Measurements from ENCODE around the gene NDUFS7. TPM values are rescaled to one million over a fixed set of nuclear protein-coding genes. Genes with fewer than 3 reads are reported as not detected.
"Not testable (repeated sequence)": the region's sequence is repeated elsewhere in the genome, so short reads cannot be mapped to it uniquely, and the experiment has no call there.

Gene NDUFS7
- total RNA-seq, 2 experiments from 2014 or later = 93.4 to 113 TPM

DNA sequence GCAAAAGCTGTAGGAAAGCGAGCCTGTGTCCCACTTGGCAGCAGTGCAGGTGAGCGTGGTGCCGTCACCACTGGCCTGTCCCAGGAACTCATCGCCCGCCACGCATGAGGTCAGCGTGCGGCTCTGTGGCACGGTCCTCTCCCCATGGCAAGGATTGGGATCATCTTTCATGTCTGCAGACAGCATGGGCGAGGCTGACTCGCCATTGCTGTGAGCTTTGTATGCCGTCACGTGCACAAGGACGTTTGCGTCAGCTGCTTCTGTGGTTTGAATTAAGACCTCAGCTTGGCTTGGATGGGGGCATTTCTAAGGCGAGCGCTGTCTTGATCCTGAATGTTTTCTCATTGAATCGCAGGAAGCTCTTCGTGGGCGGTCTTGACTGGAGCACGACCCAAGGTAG lies 33.4 kb downstream of the NDUFS7 start:
- peaks cover 44% of the 10 kb centered on the region for H3K4me1 Mint-ChIP-seq
- CTCF ChIA-PET = no interaction called here
- H3K36me3 Mint-ChIP-seq (ENCODE audit: low read depth) = peaks cover 41% of the 10 kb centered on the region

DNA sequence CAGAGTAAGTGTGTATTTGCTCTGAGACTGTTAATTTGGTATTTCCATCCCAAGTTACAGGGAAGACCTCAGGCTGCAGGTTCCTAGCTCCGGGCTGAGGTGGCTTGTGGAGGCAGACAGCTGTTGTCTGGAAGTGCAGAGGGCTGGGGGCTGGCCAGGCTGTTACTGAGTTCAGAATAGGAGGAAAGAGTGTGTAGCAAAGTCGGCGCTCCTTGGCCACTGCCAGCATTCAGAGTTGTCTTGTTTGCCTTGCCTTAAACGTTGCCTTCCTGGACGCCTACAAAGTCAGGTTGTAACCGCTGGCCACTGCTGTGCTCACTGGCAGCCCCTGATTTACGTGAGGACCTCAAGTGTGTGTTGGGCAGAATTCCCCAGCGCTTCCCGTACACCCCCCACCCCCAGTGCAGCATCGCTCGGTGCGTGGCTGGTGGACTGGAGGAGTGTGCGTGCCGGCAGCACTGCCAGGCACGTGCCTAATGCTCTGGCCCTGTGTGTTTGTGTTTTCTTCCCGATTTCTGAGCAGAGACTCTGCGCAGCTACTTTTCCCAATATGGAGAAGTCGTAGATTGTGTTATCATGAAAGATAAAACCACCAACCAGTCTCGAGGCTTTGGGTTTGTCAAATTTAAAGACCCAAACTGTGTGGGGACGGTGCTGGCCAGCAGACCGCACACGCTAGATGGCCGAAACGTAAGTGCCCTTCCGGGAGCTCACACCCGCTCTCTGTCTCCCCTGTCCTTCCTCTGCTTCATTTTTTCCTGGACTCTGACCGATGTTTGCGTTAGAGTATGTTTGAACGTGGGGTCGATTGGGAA lies 34.2 kb downstream of the NDUFS7 start:
- Mint-ChIP-seq H3K36me3 (ENCODE audit: low read depth) (peaks cover 38% of the 10 kb centered on the region), H3K4me3 (no peak overlapping the region), H3K27ac (no peak overlapping the region), H3K4me1 (peaks cover 39% of the 10 kb centered on the region), H3K9me3 (ENCODE audit: low read depth) (no peaks in the 10 kb centered on the region), H3K27me3 (no peaks in the 10 kb centered on the region)
- ChIA-PET POLR2A (interaction anchor here (1.6 kb wide), 1 partner anchor 27 kb away, joined by 4 read pairs; no protein-coding TSS in a partner anchor), CTCF (interaction anchor here (0.5 to 0.8 kb wide), 2 partner anchors 17 to 56 kb away, joined by 3 to 4 read pairs; no protein-coding TSS in a partner anchor)
- DNase-seq (no peak), ATAC-seq (no peak)
- intact Hi-C loops (cut with DNase I, micrococcal nuclease) = no loop called here

More for the DNA sequence above, 33.4 kb downstream of the NDUFS7 start:
- DNase-seq (no peak), ATAC-seq (no peak)
- POLR2A ChIA-PET = interaction anchor here (1.6 kb wide), 1 partner anchor 28 kb away, joined by 4 read pairs; no protein-coding TSS in a partner anchor
- no peak overlapping the region for H3K27ac Mint-ChIP-seq
- H3K9me3 Mint-ChIP-seq (ENCODE audit: low read depth) = no peaks in the 10 kb centered on the region
- H3K4me3 Mint-ChIP-seq = no peak overlapping the region
- no peaks in the 10 kb centered on the region for H3K27me3 Mint-ChIP-seq
- intact Hi-C loops (cut with DNase I, micrococcal nuclease) = no loop called here

- H3K9me3 Mint-ChIP-seq (ENCODE audit: low read depth) = no peaks in the 10 kb centered on the region
- ChIA-PET CTCF (interaction anchor here (0.5 to 0.8 kb wide), 2 partner anchors 18 to 55 kb away, joined by 3 to 4 read pairs; no protein-coding TSS in a partner anchor), POLR2A (interaction anchor here (1.6 kb wide), 1 partner anchor 26 kb away, joined by 4 read pairs; no protein-coding TSS in a partner anchor)
- no peak overlapping the region for H3K4me3 Mint-ChIP-seq
- ATAC-seq (no peak), DNase-seq (no peak)
- H3K36me3 Mint-ChIP-seq (ENCODE audit: low read depth) = peaks cover 38% of the 10 kb centered on the region
- no peak overlapping the region for H3K27ac Mint-ChIP-seq
- H3K27me3 Mint-ChIP-seq = no peaks in the 10 kb centered on the region
- intact Hi-C loops (cut with DNase I, micrococcal nuclease) = no loop called here
- peaks cover 33% of the 10 kb centered on the region for H3K4me1 Mint-ChIP-seq
These were observed 34.7 kb downstream of the NDUFS7 start for GRCh38 chr19:1418496-1418775.

- peaks cover 43% of the 10 kb centered on the region for H3K36me3 Mint-ChIP-seq (ENCODE audit: low read depth)
- no peak overlapping the region for H3K4me3 Mint-ChIP-seq
These were observed 35.4 kb downstream of the NDUFS7 start for GRCh38 chr19:1418951-1419738.

DNA sequence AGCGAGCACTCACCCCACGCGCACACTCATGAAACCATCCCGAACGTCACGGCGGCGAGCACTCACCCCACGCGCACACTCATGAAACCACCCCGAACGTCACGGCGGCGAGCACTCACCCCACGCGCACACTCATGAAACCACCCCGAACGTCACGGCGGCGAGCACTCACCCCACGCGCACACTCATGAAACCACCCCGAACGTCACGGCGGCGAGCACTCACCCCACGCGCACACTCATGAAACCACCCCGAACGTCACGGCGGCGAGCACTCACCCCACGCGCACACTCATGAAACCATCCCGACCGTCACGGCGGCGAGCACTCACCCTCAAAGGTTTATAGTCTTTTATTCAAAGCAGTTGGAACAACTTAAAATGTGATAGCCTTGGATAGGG lies 36.4 kb downstream of the NDUFS7 start:
- H3K27me3 Mint-ChIP-seq; H3K27ac Mint-ChIP-seq; DNase-seq; H3K4me3 Mint-ChIP-seq; H3K9me3 Mint-ChIP-seq (ENCODE audit: low read depth); intact Hi-C loops (cut with DNase I, micrococcal nuclease); ATAC-seq: not testable (repeated sequence)
- H3K36me3 Mint-ChIP-seq (ENCODE audit: low read depth) = peaks cover 46% of the 10 kb centered on the region
- POLR2A ChIA-PET = interaction anchor here (0.5 kb wide), 1 partner anchor 20 kb away, joined by 3 read pairs; no protein-coding TSS in a partner anchor
- CTCF ChIA-PET = interaction anchor here (0.6 kb wide), 1 partner anchor 141 kb away, joined by 4 read pairs; no protein-coding TSS in a partner anchor
- H3K4me1 Mint-ChIP-seq = peaks cover 20% of the 10 kb centered on the region

More at GRCh38 chr19:1418951-1419738, 35.4 kb downstream of the NDUFS7 start:
- POLR2A ChIA-PET = no interaction called here
- H3K27me3 Mint-ChIP-seq = no peaks in the 10 kb centered on the region
- H3K27ac Mint-ChIP-seq = no peak overlapping the region
- intact Hi-C loops (cut with DNase I, micrococcal nuclease) = no loop called here
- peaks cover 28% of the 10 kb centered on the region for H3K4me1 Mint-ChIP-seq
- CTCF ChIA-PET = no interaction called here
- ATAC-seq (no peak), DNase-seq (no peak)
- H3K9me3 Mint-ChIP-seq (ENCODE audit: low read depth) = no peaks in the 10 kb centered on the region

- no peak overlapping the region for H3K4me3 Mint-ChIP-seq
- H3K9me3 Mint-ChIP-seq (ENCODE audit: low read depth) = no peaks in the 10 kb centered on the region
- H3K4me1 Mint-ChIP-seq = peaks cover 15% of the 10 kb centered on the region
- peaks cover 47% of the 10 kb centered on the region for H3K36me3 Mint-ChIP-seq (ENCODE audit: low read depth)
- H3K27me3 Mint-ChIP-seq = no peaks in the 10 kb centered on the region
- ChIA-PET POLR2A (interaction anchor here (0.5 kb wide), 1 partner anchor 20 kb away, joined by 3 read pairs; no protein-coding TSS in a partner anchor), CTCF (interaction anchor here (0.6 to 0.7 kb wide), 2 partner anchors 17 to 141 kb away, joined by 4 read pairs; no protein-coding TSS in a partner anchor)
- ATAC-seq (no peak), DNase-seq (no peak)
- H3K27ac Mint-ChIP-seq = no peak overlapping the region
- intact Hi-C loops (cut with DNase I, micrococcal nuclease) = no loop called here
These were observed 36.9 kb downstream of the NDUFS7 start for GRCh38 chr19:1420590-1420989.

DNA sequence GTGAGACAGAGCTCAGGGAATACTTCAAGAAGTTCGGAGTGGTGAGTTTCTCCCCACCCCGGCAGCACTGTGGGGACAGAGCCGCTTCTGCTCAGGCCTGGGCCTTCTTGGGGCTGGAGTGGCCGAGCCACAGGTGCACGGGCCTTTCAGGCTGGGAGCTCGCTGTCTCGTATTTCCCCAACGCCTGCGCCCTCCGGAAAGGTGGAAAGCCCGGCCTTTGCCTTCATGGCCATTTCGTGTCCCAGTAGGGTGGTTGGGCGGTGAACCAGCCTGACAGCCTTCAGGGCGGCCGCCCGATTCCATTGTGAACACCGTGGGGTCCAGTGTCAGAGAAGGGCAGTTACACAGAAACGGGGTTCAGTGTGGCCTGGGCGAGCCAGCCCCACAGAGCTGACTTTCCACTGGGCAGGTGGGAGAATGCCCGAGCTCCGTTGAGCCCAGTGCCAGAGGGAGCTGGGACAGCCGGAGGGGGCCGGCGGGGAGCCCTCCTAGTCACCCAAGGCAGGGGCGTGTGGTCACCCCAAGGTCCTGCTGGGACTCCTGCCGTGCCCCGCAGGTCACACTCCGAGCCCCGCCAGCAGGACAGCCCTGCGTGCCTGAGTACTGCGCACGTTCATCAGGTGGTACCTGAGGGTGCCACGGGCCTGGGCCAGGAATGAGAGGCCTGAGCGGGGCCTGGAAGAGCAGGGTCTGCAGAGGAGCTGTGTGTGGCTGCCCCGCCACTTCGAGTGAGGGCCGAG lies 37.7 kb downstream of the NDUFS7 start:
- peak overlapping the region; percentile 19 for H3K27ac Mint-ChIP-seq
- CTCF ChIA-PET = interaction anchor here (0.6 to 0.7 kb wide), 2 partner anchors 16 to 374 kb away, joined by 3 to 4 read pairs; no protein-coding TSS in a partner anchor
- intact Hi-C loops (cut with DNase I, micrococcal nuclease) = no loop called here
- POLR2A ChIA-PET = no interaction called here
- no peaks in the 10 kb centered on the region for H3K9me3 Mint-ChIP-seq (ENCODE audit: low read depth)
- ATAC-seq (no peak), DNase-seq (no peak)
- H3K4me3 Mint-ChIP-seq = no peak overlapping the region
- H3K36me3 Mint-ChIP-seq (ENCODE audit: low read depth) = peaks cover 46% of the 10 kb centered on the region
- peaks cover 7% of the 10 kb centered on the region for H3K4me1 Mint-ChIP-seq
- no peaks in the 10 kb centered on the region for H3K27me3 Mint-ChIP-seq

DNA sequence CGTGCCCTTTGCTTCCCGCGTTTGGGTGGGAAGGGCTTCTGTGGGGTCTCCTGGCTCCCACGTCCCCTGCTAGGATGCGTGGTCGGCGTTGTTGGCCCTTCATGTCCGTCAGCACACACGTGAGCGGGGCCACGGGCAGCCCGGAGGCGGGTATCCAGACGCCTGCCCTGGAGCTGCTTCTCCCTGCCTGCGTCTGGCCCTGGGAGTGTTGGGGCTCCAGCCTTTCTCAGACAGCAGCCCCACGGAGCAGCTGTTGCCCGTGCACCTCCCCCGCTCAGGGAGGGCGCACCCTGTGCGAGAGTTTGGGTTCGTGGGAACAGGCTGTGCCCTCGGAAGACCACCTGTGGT lies 38.2 kb downstream of the NDUFS7 start:
- Mint-ChIP-seq H3K27me3 (no peaks in the 10 kb centered on the region), H3K36me3 (ENCODE audit: low read depth) (peaks cover 46% of the 10 kb centered on the region), H3K9me3 (ENCODE audit: low read depth) (no peaks in the 10 kb centered on the region), H3K4me3 (no peak overlapping the region), H3K4me1 (peaks cover 6% of the 10 kb centered on the region), H3K27ac (no peak overlapping the region)
- DNase-seq (no peak), ATAC-seq (no peak)
- ChIA-PET POLR2A (no interaction called here), CTCF (interaction anchor here (0.6 kb wide), 1 partner anchor 374 kb away, joined by 3 read pairs; no protein-coding TSS in a partner anchor)
- intact Hi-C loops (cut with DNase I, micrococcal nuclease) = no loop called here

DNA sequence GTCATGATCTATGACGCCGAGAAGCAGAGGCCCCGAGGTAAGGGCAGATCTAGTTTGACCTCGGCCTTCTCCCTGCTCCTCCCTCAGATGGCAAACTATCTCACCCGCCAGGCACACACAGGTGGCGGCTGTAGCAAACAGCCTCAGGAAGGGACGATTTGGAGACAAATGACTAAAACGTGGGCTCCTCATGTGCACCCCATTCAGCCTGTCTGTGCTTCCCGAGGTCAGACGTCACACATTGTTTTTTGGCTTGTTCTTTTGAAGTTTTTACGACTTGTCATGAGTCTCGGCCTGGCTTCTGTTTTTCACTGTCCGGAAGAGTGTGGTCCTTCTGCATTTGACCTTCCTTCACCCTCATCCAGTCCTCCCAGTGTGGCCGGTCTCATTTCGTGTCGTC lies 38.7 kb downstream of the NDUFS7 start:
- Mint-ChIP-seq H3K9me3 (ENCODE audit: low read depth) (no peaks in the 10 kb centered on the region), H3K27ac (no peak overlapping the region), H3K27me3 (no peaks in the 10 kb centered on the region), H3K4me3 (no peak overlapping the region), H3K4me1 (peaks cover 4% of the 10 kb centered on the region), H3K36me3 (ENCODE audit: low read depth) (peaks cover 44% of the 10 kb centered on the region)
- DNase-seq (no peak), ATAC-seq (no peak)
- intact Hi-C loops (cut with DNase I, micrococcal nuclease) = no loop called here
- ChIA-PET POLR2A (no interaction called here), CTCF (interaction anchor here (0.6 kb wide), 1 partner anchor 373 kb away, joined by 3 read pairs; no protein-coding TSS in a partner anchor)

GRCh38 chr19:1422943-1423342 lies 39.2 kb downstream of the NDUFS7 start:
- H3K9me3 Mint-ChIP-seq (ENCODE audit: low read depth) = no peaks in the 10 kb centered on the region
- ChIA-PET POLR2A (no interaction called here), CTCF (no interaction called here)
- no peak for ATAC-seq
- H3K27me3 Mint-ChIP-seq = no peaks in the 10 kb centered on the region
- no peaks in the 10 kb centered on the region for H3K4me1 Mint-ChIP-seq
- no peak for DNase-seq
- H3K4me3 Mint-ChIP-seq = no peak overlapping the region
- peaks cover 41% of the 10 kb centered on the region for H3K36me3 Mint-ChIP-seq (ENCODE audit: low read depth)
- intact Hi-C loops (cut with DNase I, micrococcal nuclease) = no loop called here
- H3K27ac Mint-ChIP-seq = no peak overlapping the region
